PFSK-1 (cell line): ENCODE measurements around the gene UGT1A6.

Experiments used
- FOXP2 ChIP-seq: optimal IDR thresholded peaks from 2 replicates; pipeline ENCODE3; 2011; ENCODE audit warnings: borderline replicate concordance, control low read depth, inconsistent platforms; ENCODE audit not compliant: insufficient read depth; ENCODE audit errors: extremely low read length, extremely low read depth
- POLR2AphosphoS5 ChIP-seq: IDR thresholded peaks from 2 replicates; pipeline ENCODE4 v1.6.1; 2012; ENCODE audit warnings: low read depth, mild to moderate bottlenecking, control low read depth, low read length, moderate library complexity
- REST ChIP-seq, 2 experiments: IDR thresholded peaks; 2 replicates each; pipeline versions ENCODE4 v1.6.1 to v1.8.0; 2011 to 2012; ENCODE audit warnings: low read depth in 2 of 2, low read length in 2 of 2, control low read depth in 1 of 2, inconsistent platforms in 1 of 2, mild to moderate bottlenecking in 1 of 2, moderate library complexity in 1 of 2; ENCODE audit not compliant: insufficient read depth in 1 of 2
- SIN3A ChIP-seq: IDR thresholded peaks from 2 replicates; pipeline ENCODE4 v1.6.1; 2012; ENCODE audit warnings: mild to moderate bottlenecking, low read length, moderate library complexity, borderline replicate concordance; ENCODE audit not compliant: insufficient read depth
- TAF1 ChIP-seq: IDR thresholded peaks from 2 replicates; pipeline ENCODE4 v1.6.1; 2012; ENCODE audit warnings: low read length, control low read depth, borderline replicate concordance; ENCODE audit not compliant: insufficient read depth

Gene UGT1A6

GRCh38 chr2:233674995-233675394, 17.7 kb upstream of the UGT1A6 start:
- TF ChIP-seq REST (IDR thresholded peaks at IDR 0.05; ENCODE audit: insufficient read depth in 1 of 2, low read depth in 2 of 2, low read length in 2 of 2) (no peak), TAF1 (no peak), FOXP2 (no peak), POLR2AphosphoS5 (no peak), SIN3A (no peak)

- TF ChIP-seq FOXP2 (no peak), REST (IDR thresholded peaks at IDR 0.05; ENCODE audit: insufficient read depth in 1 of 2, low read depth in 2 of 2, low read length in 2 of 2) (no peak)
These were observed 16.6 kb upstream of the UGT1A6 start for GRCh38 chr2:233676046-233676445.

GRCh38 chr2:233679196-233679595, 13.5 kb upstream of the UGT1A6 start:
- TF ChIP-seq REST (IDR thresholded peaks at IDR 0.05; ENCODE audit: insufficient read depth in 1 of 2, low read depth in 2 of 2, low read length in 2 of 2): no peak
- no peak for TF ChIP-seq SIN3A
- TF ChIP-seq FOXP2: no peak
- TF ChIP-seq TAF1: no peak
- TF ChIP-seq POLR2AphosphoS5: no peak

GRCh38 chr2:233680361-233681045, 12.2 kb upstream of the UGT1A6 start:
- TF ChIP-seq FOXP2 (no peak), TAF1 (no peak), POLR2AphosphoS5 (no peak), SIN3A (no peak), REST (IDR thresholded peaks at IDR 0.05; ENCODE audit: insufficient read depth in 1 of 2, low read depth in 2 of 2, low read length in 2 of 2) (no peak)
